Activated gamma-delta T cell treated with anti-CD3 and anti-CD28 coated beads, Interleukin-2, amount 50 U/mL, for 16 hours (primary cell): Measurements from ENCODE around the gene SRPX.

Experiments used
- DNase-seq: peaks from one replicate; pipeline ENCODE4 v3.0.0-alpha.2; 2020; ENCODE audit warnings: low read depth

Gene SRPX

GRCh38 chrX:38206542-38206941 is 14.1 kb downstream of the SRPX start:
- no peak for DNase-seq

DNA sequence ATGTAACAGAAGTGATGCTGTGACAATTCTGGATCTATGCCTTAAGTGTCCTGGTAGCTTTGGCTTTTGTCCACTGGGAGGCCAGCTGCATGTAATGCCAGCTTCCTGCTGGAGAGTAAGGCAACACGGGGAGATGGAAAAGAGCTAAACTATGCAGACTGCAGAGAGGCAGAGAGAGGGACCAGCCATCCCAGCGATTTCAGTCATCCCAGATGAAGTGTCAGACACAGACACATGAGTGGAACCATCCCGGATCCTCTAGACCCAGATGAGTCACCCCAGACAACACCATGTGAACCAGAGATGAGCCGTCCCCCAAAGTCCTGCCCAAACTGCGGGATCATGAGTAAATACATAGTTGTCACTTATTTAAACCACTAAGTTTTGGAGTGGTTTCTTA is 14.6 kb downstream of the SRPX start:
- DNase-seq, result no peak

GRCh38 chrX:38205039-38205438 is 15.6 kb downstream of the SRPX start:
- no peak for DNase-seq

GRCh38 chrX:38192007-38192810 is 28.5 kb downstream of the SRPX start:
- DNase-seq, result no peak

DNA sequence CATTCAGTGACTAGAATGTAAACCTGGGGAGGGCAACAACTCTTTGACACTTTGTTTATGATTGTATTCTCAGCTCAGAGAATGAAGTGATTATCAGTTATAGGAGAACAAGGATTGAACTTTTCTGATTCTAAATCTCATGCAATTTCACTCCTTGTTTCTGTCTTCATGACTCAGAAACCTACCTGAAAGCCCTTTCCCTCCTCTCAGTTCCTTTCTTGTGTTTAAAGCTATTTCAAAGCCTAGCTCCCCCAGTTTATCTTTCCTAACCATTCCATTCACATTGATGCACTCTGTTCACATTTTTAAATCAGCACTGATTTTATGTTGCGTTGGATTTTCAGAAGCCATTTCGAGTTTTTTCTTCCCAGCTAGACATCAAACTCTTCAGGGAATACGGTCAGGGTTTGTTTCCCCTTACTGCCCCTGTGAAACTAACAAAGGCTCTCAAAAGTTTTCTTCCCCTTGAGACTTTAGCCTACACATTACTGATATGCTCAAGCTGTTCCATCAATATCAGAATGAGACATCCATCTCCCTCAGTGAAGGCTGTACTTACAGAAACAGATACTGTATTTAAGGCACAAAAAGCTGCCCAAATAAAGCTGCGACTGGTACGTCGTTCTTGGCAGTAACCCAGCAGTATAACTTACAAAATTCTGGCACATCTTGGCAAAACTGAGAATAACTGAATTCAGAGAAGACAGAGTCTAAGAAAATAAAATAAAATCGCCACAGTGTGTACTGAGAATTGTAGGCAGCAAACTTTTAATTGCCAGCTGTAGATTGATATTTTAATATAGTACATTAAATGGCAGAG is 31.0 kb downstream of the SRPX start:
- no peak for DNase-seq

DNA sequence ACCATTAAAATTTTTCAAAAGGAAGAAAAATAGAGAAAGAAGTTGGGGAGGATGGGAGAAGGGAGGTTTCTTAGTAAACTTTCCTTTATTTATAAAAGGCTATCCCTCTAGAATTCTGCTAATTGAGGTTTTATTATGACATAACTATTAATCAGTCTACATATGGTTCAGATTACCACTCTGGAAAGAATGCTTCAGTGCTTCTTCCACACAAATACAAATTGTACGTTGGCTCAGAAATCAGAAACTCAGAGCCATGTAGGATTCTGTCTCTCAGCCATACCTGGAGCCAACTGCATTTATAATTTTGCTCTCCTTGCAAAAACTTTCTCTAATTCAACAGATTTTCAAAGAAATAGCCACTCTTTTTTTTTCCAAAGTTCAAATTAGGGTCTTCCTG is 37.1 kb downstream of the SRPX start:
- DNase-seq, result no peak

DNA sequence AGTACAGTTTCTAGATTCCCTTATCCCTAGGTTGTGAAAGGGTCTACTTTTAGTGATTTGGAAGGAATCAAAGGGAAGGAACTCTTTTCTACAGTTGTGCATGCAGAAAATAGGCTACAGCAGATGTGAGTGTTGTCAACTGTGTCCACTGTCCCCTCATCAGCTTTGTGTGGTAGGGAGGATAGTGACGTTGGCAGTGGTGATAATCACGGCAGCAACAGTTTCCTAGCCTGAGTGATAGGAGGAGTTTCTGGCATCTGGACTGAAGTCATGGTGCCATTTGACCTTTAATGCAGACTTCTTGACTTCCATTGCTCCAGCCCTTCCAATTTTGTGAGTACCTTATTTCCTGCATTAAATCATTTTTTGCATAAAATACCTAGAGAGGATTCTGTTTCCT is 39.3 kb downstream of the SRPX start:
- no peak for DNase-seq

DNA sequence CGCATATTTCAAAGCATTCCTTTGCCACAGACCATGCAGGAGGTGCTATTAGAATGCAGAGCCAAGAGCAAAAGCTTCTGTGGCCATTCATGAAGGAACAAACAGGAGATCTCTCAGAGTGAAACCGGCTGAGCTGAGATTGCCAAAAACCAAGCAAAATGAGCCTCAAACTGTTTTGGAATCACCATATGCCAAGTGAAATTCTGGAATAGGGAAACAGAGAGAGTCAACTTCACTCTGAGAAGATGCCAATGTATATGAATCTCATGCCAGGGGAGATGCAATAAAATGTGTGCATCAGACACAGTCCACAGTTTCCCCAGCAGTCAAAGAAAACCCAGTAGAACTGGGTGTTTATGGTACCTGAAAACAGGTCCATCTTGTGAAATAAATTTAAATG is 42.3 kb downstream of the SRPX start:
- no peak for DNase-seq

GRCh38 chrX:38175139-38175538 is 45.5 kb downstream of the SRPX start:
- DNase-seq, result no peak

DNA sequence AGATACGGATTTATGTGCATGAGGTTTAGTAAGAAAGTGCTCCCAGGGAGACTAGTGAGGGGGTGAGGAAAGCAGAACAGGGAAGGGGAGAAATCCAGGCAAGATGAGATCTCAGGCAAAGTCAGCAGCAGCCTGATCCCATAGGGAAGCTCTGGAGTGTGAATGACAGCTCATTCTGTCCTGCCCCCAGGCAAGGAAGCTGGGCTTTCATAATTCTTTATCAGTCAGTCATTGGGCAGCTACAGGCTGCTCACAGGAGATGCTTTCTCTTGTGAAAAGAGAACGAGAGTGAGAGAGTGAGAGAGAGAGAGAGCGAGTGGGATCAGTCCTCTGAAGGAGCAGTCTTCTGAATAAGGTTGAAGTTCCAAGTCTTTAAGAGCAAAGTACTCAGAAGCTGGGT is 48.1 kb downstream of the SRPX start:
- no peak for DNase-seq

DNA sequence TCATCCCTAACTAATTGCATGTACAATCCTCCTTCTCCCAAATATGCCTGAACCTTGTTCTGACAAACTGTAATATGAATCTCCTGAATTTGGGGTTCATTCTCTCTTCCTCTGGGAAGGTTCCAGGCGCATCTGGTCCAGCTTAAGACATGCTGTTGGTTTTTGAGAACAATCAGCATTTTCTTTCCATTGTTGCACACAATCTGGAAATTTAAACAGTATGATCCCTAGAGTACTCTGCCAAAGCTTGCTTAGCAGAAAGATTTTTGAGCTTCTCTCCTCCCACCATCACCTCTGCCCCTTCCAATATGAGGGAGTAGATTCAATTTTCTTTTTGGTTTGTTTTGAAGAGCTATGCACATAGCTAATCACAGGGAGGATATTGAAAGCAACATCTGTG is 50.1 kb downstream of the SRPX start:
- DNase-seq, result no peak

GRCh38 chrX:38166478-38167083 is 54.1 kb downstream of the SRPX start:
- DNase-seq, result no peak

GRCh38 chrX:38165023-38165422 is 55.6 kb downstream of the SRPX start:
- no peak for DNase-seq

DNA sequence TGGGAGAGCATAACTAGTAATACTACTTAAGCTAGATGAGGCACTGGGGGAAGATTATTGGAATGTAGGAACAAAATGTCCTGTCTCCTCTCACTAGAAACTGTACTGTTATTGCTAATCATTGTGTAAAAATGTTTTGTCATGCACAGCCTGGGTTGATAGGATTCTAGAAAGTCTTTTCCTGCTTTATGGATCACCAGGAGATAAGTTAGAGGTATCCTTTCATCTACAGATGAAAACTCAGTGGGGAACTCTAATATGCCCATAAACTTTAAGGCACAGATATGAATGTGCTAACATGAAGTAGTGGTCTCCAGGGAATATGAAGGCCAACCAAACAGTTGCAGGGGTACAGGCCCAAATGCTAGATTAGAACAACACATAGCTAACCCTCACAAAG is 57.5 kb downstream of the SRPX start:
- no peak for DNase-seq

GRCh38 chrX:38156838-38157237 is 63.8 kb downstream of the SRPX start:
- DNase-seq, result no peak

GRCh38 chrX:38154818-38155217 is 65.9 kb downstream of the SRPX start:
- no peak for DNase-seq

- DNase-seq, result no peak
Measured at GRCh38 chrX:38154340-38154739, 66.3 kb downstream of the SRPX start.

- DNase-seq, result no peak
Measured at GRCh38 chrX:38151441-38151840, 69.2 kb downstream of the SRPX start.

DNA sequence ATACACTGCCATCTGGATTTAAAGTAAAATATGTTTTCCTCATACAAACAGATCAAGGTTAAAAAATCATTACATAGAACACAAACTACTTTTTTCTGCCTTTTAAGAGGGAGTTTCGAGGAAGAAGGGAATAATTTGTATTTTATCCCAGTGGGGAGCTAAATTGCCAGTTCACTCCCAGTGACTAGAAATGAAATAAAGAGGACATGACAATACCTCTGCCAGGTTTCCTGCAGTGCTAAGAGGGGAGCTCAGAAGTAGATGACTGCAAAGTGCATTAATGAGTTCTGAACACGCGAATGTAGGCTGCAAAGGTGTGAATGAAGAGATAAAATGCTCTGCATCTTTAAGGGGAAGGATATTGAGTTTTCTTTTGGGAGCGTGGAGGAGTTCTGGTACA is 69.7 kb downstream of the SRPX start:
- DNase-seq, result no peak

DNA sequence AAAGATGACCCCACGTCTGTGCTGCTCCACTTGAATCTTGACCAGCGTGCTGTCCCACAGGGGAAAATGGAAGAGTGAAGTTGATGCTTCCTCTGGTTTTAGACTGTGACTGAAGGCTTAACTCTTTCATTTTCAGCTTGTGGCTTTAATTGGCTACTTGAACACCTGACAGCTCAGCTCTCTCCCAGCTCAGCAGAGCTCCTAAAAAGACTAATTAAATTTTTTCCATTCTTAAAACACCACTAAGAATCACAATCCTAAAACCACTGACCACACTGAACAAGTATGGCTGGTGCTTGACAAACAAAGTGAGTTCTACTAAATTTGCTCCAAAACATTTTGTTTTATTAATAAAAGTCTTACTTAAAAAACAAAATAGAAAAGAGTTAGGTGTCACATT is 71.7 kb downstream of the SRPX start:
- DNase-seq, result no peak

- no peak for DNase-seq
Measured at GRCh38 chrX:38142610-38143009, 78.1 kb downstream of the SRPX start.

- DNase-seq, result no peak
Measured at GRCh38 chrX:38138900-38139299, 81.8 kb downstream of the SRPX start.
